Measurements from ENCODE around the gene TMEFF2. TPM values are rescaled to one million over a fixed set of nuclear protein-coding genes. Genes with fewer than 3 reads are reported as not detected.

Gene TMEFF2
- total RNA-seq, 6 donors from 2014 or later: 0.69 TPM; not detected in 5

DNA sequence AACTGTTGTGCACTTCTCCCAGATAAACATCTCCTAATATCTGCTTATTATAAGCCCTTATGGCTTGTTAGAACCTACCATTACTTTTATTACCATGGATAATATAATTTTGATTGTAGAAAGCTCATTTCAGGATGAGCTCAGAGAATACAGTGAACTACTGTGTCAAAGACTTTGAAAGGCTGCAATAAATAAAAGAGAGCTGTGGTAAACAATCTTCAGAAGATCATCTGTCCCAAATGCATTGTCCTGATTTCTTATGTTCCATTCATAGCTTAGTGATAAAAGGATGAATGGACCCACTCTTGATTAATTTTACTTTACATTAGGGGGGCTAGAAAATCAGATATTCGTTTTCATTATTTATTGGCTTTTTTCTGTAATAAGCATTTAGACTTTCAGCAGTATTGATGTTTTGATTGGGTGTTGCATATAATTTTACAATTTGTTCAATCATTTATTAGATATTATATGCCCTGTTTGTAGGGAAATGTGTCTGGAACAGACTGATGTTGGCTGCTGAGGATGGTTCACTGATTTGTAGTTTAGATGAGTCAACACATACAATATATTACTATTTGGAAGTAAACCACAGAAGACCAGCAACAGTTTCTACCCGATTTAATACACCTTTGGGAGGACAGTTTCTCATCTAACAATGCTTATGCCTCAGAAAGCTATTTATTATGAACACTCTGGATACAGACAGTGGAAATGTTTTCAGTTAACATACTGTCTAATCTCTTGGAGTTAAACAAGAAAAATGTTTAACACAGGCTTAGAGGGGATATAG, 147.2 kb downstream of the TMEFF2 start:
- DNase-seq (no peak), ATAC-seq (ENCODE audit: low FRiP score in 2 of 2) (no peak)
- no peaks in the 10 kb centered on the region for H3K4me1 ChIP-seq
- 84 to 87% methylated on average over 2 of the region's 2 CpGs for WGBS, 2 donors
- H3K4me3 ChIP-seq: no peak overlapping the region
- no peaks in the 10 kb centered on the region for H3K9me3 ChIP-seq
- TF ChIP-seq EP300 (IDR thresholded peaks at IDR 0.05) (no peak), POLR2AphosphoS5 (IDR thresholded peaks at IDR 0.05) (no peak), POLR2A (IDR thresholded peaks at IDR 0.05) (no peak), CTCF (IDR thresholded peaks at IDR 0.05) (no peak)
- no peaks in the 10 kb centered on the region for H3K36me3 ChIP-seq
- no peak overlapping the region for H3K27ac ChIP-seq
- no peaks in the 10 kb centered on the region for H3K27me3 ChIP-seq

- DNase-seq (no peak), ATAC-seq (ENCODE audit: low FRiP score in 2 of 2) (no peak)
- Histone ChIP-seq H3K27ac (no peak overlapping the region), H3K9me3 (no peaks in the 10 kb centered on the region), H3K36me3 (no peaks in the 10 kb centered on the region), H3K4me3 (no peak overlapping the region), H3K4me1 (no peaks in the 10 kb centered on the region), H3K27me3 (no peaks in the 10 kb centered on the region)
- TF ChIP-seq POLR2AphosphoS5 (IDR thresholded peaks at IDR 0.05) (no peak), EP300 (IDR thresholded peaks at IDR 0.05) (no peak), CTCF (IDR thresholded peaks at IDR 0.05) (no peak), POLR2A (IDR thresholded peaks at IDR 0.05) (no peak)
- WGBS, 2 donors: 86 to 100% methylated on average over 2 of the region's 2 CpGs
These were observed 150.2 kb downstream of the TMEFF2 start for GRCh38 chr2:192044496-192044895.

GRCh38 chr2:192043216-192043870, 151.4 kb downstream of the TMEFF2 start:
- ATAC-seq (ENCODE audit: low FRiP score in 2 of 2) (no peak), DNase-seq (no peak)
- H3K27ac ChIP-seq: no peak overlapping the region
- no peaks in the 10 kb centered on the region for H3K36me3 ChIP-seq
- H3K9me3 ChIP-seq: no peaks in the 10 kb centered on the region
- no peaks in the 10 kb centered on the region for H3K4me1 ChIP-seq
- 91% methylated on average over 6 of the region's 6 CpGs for WGBS, 2 donors
- H3K4me3 ChIP-seq: no peak overlapping the region
- H3K27me3 ChIP-seq: no peaks in the 10 kb centered on the region
- TF ChIP-seq POLR2A (IDR thresholded peaks at IDR 0.05) (no peak), CTCF (IDR thresholded peaks at IDR 0.05) (no peak), EP300 (IDR thresholded peaks at IDR 0.05) (no peak), POLR2AphosphoS5 (IDR thresholded peaks at IDR 0.05) (no peak)

GRCh38 chr2:192042126-192042525, 152.6 kb downstream of the TMEFF2 start:
- TF ChIP-seq EP300 (IDR thresholded peaks at IDR 0.05) (no peak), POLR2A (IDR thresholded peaks at IDR 0.05) (no peak), POLR2AphosphoS5 (IDR thresholded peaks at IDR 0.05) (no peak), CTCF (IDR thresholded peaks at IDR 0.05) (no peak)
- Histone ChIP-seq H3K4me3 (no peak overlapping the region), H3K36me3 (no peaks in the 10 kb centered on the region), H3K27ac (no peak overlapping the region), H3K9me3 (no peaks in the 10 kb centered on the region), H3K4me1 (peaks cover 0 to 3% (median 0%) of the 10 kb centered on the region in 4 donors), H3K27me3 (no peaks in the 10 kb centered on the region)
- DNase-seq (no peak), ATAC-seq (ENCODE audit: low FRiP score in 2 of 2) (no peak)
- 95 to 98% methylated on average over 5 of the region's 5 CpGs for WGBS, 2 donors

Measured in upper lobe of left lung (tissue), 6 donors.